ENCODE data around the gene RAB6A.

The RAB6A gene

GRCh38 chr11:73648121-73648520 lies 112.8 kb downstream of the RAB6A start:
- no peak overlapping the region for H3K27ac ChIP-seq
- TF ChIP-seq ZFX (IDR thresholded peaks at IDR 0.05; ENCODE audit: borderline replicate concordance) (no peak), CTCF (IDR thresholded peaks at IDR 0.05) (no peak)

GRCh38 chr11:73647459-73648100 lies 113.3 kb downstream of the RAB6A start:
- TF ChIP-seq ZFX (IDR thresholded peaks at IDR 0.05; ENCODE audit: borderline replicate concordance): no peak
- no peak for TF ChIP-seq CTCF (IDR thresholded peaks at IDR 0.05)
- H3K27ac ChIP-seq: no peak overlapping the region

- TF ChIP-seq CTCF (IDR thresholded peaks at IDR 0.05): no peak
- TF ChIP-seq ZFX (IDR thresholded peaks at IDR 0.05; ENCODE audit: borderline replicate concordance): no peak
- no peak within 1 kb of the TSS for H3K27ac ChIP-seq
Observed at GRCh38 chr11:73645972-73646631, 114.8 kb downstream of the RAB6A start, which contains the start of gene PLEKHB1. Gene PLEKHB1, plus strand, starts transcription at chr11:73646581. Its CDS starts 28 bp downstream, at chr11:73646609.

GRCh38 chr11:73645121-73645969 lies 115.5 kb downstream of the RAB6A start:
- no peak overlapping the region for H3K27ac ChIP-seq

GRCh38 chr11:73641668-73642067 lies 119.2 kb downstream of the RAB6A start:
- H3K27ac ChIP-seq: no peak overlapping the region
- TF ChIP-seq ZFX (IDR thresholded peaks at IDR 0.05; ENCODE audit: borderline replicate concordance) (no peak), CTCF (IDR thresholded peaks at IDR 0.05) (no peak)

More at GRCh38 chr11:73645121-73645969, 115.5 kb downstream of the RAB6A start:
- TF ChIP-seq ZFX (IDR thresholded peaks at IDR 0.05; ENCODE audit: borderline replicate concordance): no peak
- no peak for TF ChIP-seq CTCF (IDR thresholded peaks at IDR 0.05)

GRCh38 chr11:73640592-73640991 lies 120.3 kb downstream of the RAB6A start:
- H3K27ac ChIP-seq: no peak overlapping the region
- no peak for TF ChIP-seq ZFX (IDR thresholded peaks at IDR 0.05; ENCODE audit: borderline replicate concordance)
- no peak for TF ChIP-seq CTCF (IDR thresholded peaks at IDR 0.05)
